ENCODE results near the gene OTUB1. TPM values are rescaled to one million over a fixed set of nuclear protein-coding genes. Genes with fewer than 3 reads are reported as not detected.

OTUB1 gene
- total RNA-seq, 1 donor from 2014 or later = 75.5 TPM

GRCh38 chr11:63974259-63975143, 11.7 kb upstream of the OTUB1 start, which contains the start of gene COX8A:
Gene COX8A, plus strand, starts transcription at chr11:63974620. Its CDS starts 61 bp downstream, at chr11:63974681.
- DNase-seq (ENCODE audit: low spot score) = peak; percentile 98

- DNase-seq (ENCODE audit: low spot score) = no peak
Observed at GRCh38 chr11:63978551-63979239, 7.5 kb upstream of the OTUB1 start.

GRCh38 chr11:63979426-63979825, 6.8 kb upstream of the OTUB1 start:
- no peak for DNase-seq (ENCODE audit: low spot score)

- no peak for DNase-seq (ENCODE audit: low spot score)
Observed at GRCh38 chr11:63985812-63986155, 454 bp upstream of the OTUB1 start.

- DNase-seq (ENCODE audit: low spot score) = no peak
Observed at GRCh38 chr11:63986932-63987513, 785 bp downstream of the OTUB1 start.

- DNase-seq (ENCODE audit: low spot score) = no peak
Observed at GRCh38 chr11:63991558-63991957, 5.3 kb downstream of the OTUB1 start.

- DNase-seq (ENCODE audit: low spot score) = no peak
Observed at GRCh38 chr11:63993100-63993499, 6.9 kb downstream of the OTUB1 start.

GRCh38 chr11:63993993-63994392, 7.8 kb downstream of the OTUB1 start:
- no peak for DNase-seq (ENCODE audit: low spot score)

GRCh38 chr11:63996512-63996911, 10.3 kb downstream of the OTUB1 start:
- no peak for DNase-seq (ENCODE audit: low spot score)

- no peak for DNase-seq (ENCODE audit: low spot score)
Observed at GRCh38 chr11:63997104-63997700, 11.0 kb downstream of the OTUB1 start.

GRCh38 chr11:63997801-63998337, 11.6 kb downstream of the OTUB1 start:
- DNase-seq (ENCODE audit: low spot score) = no peak

GRCh38 chr11:63998558-63999348, 12.5 kb downstream of the OTUB1 start:
- peak; percentile 49 for DNase-seq (ENCODE audit: low spot score)

- peak; percentile 87 for DNase-seq (ENCODE audit: low spot score)
Observed at GRCh38 chr11:63999349-64000025, 13.2 kb downstream of the OTUB1 start.

- peak; percentile 65 for DNase-seq (ENCODE audit: low spot score)
Observed at GRCh38 chr11:64000026-64000739, 13.9 kb downstream of the OTUB1 start.

- DNase-seq (ENCODE audit: low spot score) = no peak
Observed at GRCh38 chr11:64000740-64001483, 14.7 kb downstream of the OTUB1 start.

- DNase-seq (ENCODE audit: low spot score) = no peak
Observed at GRCh38 chr11:64001484-64002420, 15.5 kb downstream of the OTUB1 start.

- DNase-seq (ENCODE audit: low spot score) = no peak
Observed at GRCh38 chr11:64003807-64004589, 17.8 kb downstream of the OTUB1 start.
